Activated CD8-positive, alpha-beta memory T cell treated with anti-CD3 and anti-CD28 coated beads for 24 hours (primary cell): ENCODE results near the gene NFAT5.
"Not testable (repeated sequence)": the region's sequence is repeated elsewhere in the genome, so short reads cannot be mapped to it uniquely, and the experiment has no call there.

ENCODE experiments used
- DNase-seq: peaks from one replicate; pipeline ENCODE4 v3.0.0-alpha.2; 2020

Gene NFAT5

DNA sequence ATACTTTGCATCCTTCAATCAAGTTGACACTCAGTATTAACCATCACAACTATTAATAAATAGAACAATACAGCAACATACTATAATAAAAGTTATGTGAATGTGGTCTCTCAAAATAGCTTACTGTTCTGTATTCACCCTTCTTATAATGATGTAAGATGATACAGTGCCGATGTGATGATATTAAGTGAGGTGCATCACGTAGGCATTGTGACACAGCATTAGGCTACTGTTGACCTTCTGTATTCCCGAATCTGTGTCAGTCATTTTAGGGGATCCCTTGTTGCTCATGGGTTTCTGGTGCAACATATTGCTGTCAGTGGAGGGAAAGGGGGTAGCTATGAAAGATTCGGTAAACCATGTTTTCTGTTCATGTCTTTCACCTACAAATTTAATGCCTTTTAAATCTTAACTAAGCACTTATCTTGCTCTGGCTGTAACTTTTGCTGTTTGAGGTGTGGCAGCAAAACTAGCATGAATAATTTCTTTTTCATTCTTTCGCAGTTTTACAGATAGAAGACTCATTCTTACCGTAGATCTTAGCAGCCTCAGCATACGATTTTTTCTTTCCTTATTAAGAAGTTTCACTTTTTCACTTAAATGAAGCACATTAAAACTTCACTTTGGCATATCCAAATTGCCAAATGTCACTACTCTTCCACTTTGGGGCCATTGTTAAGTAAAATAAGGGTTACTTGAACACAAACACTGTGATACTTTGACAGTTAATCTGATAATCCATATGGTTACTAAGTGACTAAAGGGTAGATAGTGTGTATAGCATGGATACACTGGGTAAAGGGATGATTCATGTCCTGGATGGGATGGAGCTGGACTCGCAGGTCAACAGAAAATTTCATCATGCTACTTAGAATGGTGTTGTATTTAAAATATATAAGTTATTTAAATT is 29.6 kb downstream of the NFAT5 start:
- no peak for DNase-seq

DNA sequence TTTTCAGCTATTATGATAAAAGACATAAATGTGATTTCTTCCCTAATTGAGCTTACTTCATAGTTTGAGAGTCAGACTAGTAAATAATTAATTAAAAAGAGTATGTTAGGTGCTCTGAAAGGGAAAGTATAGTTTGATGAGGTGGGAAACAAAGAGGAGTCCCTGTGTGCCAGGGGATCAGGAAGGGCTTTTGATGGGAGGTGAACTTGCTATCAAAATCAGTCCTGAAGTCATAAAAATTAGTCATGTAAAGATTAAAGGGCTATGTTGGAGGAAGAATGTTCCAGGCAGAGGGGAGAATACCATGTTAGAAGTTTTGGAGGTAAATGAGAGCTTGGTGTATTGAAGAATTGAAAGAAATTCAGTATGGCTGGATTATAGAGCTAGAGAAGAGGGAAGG is 31.0 kb downstream of the NFAT5 start:
- DNase-seq: no peak

DNA sequence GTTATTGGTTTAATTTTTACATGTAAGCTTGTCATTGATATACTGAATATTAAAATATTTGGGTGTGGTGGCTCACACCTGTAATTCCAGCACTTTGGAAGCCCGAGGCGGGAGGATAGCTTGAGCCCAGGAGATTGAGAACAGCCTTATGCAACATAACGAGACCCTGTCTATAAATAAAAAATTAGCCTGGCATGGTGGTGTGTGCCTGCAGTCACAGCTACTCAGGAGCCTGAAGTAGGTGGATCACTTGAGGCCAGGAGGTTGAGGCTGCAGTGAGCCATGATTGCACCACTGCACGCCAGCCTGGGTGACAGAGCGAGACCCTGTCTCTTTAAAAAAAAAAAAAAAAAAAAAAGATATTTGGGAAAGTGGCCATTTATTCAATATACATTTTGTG is 32.3 kb downstream of the NFAT5 start:
- no peak for DNase-seq

DNA sequence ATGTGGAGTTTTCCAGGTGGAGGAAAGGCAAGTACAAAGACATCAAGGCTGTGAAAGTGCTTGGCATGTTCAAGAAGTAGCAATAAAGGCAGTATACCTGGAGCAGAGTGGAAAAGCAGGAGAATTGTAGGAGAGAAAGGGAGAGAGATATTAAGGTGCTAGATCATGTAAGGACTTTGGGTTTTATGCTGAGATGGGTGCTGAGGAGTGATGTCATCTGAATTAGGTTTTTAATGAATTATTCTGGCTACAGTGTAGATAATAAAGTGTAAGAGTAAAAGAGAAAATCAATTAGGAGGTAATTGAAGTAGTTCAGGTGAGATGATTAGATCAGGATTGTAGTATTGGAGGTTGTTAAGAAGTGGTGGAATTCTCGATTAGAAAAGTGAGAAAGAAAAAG is 34.0 kb downstream of the NFAT5 start:
- DNase-seq: no peak

DNA sequence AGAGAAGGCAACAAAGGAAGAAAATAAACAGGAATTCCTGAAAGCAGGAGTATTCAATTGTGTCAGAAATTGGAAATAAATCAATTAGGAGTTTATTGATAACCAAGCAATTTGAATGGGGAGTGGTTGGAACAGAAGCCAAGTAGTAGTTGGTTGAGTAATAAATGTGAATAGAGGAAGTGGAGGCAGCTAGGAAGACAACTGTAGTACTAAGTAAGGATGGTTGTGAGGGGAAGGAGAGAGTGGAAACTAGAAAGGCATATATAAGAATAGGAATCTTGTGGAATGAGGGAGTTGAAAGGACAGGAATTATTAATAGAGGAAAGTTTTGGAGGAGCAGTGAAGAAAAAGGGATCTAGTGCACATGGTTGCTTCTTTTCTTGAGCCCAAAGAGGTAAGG is 34.4 kb downstream of the NFAT5 start:
- DNase-seq: no peak

DNA sequence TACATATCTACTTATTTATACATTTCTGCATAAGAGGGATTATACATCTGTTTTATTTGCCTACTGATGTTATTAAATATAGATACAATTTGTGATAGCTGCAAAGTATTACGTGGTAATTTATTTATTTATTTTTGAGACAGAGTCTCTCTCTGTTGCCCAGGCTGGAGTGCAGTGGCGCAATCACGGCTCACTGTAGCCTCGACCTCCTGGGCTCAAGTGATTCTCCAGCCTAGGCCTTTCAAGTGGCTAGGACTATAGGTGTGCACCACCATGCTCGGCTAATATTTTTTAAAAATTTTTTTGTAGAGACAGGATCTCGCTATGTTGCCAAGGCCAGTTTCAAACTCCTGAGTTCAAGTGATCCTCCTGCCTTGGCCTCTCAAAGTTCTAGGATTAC is 35.5 kb downstream of the NFAT5 start:
- DNase-seq: no peak

DNA sequence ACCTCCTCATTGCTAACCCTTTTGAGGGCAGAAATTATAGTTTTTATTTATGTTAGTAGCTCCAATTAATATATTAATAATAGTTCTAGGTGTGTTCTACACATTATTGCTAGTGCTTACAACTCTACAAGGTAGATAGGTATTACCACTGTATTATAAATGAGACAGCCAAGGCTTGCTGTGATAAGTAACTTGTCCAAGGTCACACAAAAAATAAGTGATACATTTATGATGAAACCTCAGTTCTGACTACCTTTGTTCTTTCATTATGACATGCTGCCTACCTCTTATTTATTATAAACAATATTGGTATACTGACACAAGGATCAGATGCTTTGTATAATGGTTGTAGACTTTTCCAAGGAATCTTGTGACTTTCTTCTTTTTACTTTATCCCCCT is 41.2 kb downstream of the NFAT5 start:
- no peak for DNase-seq

DNA sequence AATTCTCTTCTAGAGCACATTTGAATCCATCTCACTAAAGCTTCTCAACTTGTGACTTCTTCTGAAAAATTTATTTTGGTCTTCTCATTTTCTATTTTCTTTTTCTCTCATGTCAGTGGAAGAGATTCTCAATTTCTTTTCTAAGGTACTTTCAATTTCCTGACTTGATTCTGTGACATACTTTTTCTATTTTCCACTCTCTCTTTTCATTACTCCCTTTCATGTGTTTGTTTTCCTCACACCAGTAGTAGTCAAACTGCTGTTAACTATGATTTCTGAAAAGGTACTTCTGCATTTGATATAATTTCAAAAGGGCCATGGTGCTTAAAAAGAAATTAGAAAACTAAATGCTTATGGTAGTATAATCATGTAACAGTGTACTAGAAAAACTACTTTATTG is 41.9 kb downstream of the NFAT5 start:
- no peak for DNase-seq

DNA sequence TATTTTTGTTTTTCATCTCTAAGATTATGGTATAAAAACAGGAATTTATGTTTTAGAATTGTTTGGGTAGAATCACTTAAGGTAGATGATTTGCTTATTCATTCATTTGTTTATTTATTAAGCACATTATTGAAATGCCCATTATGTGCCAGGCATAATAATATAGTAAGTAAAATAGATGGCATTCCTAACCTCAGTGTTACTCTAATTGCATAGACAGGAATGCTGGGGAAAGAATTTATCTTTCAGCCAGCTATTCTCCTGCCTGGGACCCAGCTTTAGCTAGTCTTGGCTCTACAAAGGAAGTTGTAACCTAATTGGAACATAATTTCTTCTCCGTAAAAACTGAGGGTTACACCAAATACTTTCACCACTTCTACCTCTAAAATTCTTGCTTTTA is 44.6 kb downstream of the NFAT5 start:
- DNase-seq: no peak

DNA sequence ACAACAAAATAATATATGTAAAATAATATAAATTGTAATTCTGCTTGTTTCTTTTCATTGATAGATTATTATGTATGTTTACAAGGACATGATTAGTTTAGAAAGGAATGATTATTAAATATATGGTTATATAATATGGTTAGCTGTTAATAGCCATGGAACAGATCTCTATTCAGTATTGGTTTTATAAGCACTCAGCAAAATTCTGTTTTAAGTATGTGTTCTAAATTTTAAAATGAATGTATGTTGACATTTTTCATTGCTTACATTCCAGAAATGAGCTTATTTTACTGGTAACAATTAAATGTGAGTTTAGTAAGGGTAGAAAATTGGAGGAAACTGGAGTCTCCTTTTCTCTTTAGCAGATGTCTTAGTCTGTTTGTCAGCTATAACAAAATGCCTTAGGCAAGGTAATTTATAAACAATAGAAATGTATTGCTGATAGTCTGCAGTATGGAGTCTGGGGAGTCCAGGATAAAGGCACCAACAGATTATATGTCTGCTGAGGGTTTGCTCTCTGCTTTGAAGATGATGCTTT is 45.4 kb downstream of the NFAT5 start:
- no peak for DNase-seq

DNA sequence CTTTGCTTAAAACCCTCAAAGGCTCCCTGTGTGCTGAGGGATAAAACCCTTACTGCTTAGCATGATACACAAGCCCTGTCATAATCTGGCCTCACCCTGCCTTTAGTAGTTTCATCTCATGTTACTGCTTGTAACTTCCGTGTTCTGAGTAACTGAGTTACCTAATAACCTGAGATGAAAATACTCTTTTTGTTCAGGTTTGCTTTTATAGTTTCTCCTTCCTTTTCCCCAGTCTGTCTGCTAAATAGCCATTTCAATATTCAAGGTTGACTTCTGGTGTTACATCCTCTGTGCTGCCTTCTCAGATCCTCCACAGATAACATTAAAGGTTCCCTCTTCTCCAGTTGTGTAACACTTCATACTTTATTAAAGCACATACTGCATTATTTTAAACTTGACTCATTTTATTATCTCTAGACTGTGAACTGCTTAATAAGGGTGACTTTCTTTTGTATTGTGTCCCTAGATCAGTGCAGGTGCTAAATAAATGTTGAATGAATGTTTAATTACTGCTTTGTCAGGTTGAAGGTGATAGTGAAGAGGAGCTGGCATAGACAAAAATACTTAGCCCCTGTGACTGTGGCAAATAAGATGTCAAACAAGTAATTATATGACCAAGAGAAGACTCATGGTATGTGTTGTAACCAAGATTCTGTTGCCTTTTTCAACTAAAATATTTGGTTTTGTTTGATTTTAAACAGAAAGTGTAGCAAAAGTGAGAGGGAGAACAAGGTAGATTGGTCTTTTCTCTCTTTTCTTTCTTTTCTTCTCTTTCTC is 47.8 kb downstream of the NFAT5 start:
- no peak for DNase-seq

DNA sequence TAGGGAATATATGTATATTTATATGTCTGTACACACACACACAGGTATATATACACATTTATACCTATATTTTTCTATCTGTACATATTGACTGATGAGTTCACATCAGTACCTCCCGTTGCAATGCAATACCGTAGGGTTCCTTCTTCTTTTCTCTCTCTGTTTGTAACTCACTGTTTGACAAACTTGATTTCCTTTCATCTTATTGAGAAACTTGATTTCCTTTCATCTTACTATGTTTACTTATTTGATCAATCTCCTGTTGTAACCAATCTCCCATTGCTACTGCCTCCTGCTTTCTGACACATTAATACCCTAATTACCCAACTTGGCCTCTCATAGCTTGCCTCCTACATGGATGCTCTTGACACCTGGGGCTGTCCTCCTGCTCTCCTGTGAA is 49.8 kb downstream of the NFAT5 start:
- no peak for DNase-seq

DNA sequence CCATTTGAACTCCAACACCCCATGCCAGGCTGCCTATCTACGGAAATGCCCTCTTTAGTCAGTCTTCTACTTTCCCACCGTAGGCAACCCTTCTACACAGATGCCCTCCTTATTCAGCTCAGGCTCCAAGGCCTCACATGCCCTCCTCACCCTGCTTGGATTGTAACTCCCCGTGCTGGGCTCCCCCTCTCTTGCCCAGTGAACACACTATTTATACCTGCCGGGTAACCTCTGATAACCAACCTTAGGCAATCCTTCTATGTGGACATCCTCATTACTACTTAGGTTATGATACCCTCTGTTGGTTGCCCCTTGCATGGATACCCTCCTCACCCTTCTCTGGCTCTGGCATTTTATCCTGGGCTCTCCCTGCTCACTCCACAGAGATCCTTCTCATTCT is 50.3 kb downstream of the NFAT5 start:
- no peak for DNase-seq

DNA sequence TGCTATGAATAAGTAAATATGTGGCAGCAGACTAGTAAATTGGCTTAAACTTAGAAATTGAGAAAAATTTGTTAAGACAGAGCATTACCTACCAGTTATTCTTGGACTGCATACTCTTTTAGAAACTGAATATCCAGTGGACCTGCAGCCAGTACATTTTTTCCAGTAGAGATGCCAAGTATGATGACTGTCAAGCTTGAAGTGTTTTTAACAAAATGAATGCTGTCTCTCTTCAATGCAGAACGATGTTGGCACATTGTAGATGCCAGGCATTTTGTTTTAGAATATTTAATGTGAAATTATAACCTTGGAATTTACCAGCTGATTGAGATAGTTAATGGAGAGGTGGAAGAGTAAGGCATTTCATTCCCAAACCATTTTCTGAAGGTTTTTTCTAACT is 52.5 kb downstream of the NFAT5 start:
- DNase-seq: no peak

DNA sequence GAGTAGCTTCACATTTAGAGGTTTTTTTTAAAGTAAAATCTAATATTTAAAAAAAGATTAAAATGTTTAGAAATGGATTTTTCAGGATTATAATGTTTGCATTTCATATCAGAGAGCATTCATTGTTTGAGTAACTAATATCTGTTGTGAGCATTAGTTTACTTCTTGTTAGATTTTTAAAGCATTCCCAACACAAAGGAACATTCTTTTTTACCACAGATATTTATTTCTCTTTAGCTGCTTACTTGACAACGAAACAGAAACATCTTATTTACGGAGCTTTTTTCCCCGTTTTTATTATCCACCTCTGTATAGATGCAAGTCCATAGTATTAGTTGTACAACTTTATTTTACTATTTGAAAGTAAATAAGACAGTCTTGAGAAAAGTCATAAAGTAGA is 53.0 kb downstream of the NFAT5 start:
- no peak for DNase-seq

DNA sequence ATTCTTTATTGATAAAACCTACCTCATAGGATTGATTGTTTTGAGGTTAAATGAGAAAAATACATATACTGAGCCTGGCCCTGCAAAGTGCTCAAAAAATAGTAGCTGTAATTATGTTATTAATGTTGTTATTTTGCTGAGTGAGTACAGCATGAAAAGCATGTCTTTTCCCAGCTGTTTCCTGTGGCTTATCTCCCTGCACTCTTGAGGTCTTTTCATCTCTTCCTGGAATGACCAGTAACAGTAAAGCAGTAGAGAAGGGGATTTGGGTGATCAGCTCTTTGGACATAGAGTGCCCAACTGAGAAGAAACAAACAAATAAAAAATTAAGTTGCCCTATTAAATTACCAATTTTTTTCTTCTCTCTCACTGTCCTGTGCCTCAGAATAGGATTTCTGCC is 53.7 kb downstream of the NFAT5 start:
- DNase-seq: no peak

DNA sequence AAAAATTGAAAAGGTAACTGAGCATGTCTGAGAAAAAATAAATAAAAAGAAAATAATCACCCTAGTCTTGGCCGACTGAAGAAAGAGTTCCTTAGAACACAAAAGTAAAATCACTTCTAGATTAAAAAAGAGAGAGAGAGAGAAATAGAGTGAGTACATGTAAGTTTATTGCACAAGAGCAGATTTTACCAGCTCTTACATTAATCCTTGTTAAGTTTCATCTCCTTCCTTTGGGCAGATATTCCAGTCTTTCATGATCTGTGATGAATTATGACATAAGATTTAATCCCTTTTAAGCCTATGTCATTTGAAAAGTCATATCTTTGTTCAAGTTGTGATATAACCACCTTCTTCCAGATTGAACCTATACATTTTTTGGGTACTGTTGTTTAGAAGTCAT is 54.8 kb downstream of the NFAT5 start:
- DNase-seq: no peak

DNA sequence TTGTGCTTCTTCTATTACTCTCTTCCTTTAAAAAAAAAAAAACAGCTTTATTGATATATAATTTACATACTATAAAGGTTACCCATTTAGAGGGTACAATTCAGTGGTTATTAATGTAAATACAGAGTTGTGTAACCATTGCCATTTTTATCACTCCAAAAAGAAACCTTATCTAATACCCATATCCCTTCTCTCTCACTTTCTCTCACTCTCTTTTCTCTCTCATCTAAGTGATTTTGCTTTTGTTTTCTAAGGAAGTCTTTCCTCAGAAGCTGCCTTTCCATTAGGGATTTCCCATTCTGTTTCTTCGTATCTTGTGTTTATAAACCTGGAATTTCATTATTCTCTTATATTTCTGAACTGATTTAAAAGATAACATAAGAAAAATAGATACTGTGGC is 55.5 kb downstream of the NFAT5 start:
- no peak for DNase-seq

DNA sequence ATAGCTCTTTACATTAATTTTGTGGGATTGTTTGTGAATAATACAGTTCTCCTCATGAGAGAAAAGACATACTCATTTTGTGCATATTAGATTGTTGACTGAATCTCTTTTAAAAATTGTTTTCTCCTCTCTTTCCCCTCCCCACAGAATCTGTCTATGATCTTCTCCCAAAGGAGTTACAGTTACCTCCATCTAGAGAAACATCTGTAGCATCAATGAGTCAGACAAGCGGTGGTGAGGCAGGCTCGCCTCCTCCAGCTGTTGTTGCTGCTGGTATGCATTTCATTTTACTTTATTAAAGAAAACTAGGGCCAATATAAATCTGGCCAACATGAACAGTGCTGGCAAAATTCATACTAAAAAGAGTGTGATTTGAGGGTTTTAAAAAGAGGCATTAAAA is 60.5 kb downstream of the NFAT5 start:
- no peak for DNase-seq

DNA sequence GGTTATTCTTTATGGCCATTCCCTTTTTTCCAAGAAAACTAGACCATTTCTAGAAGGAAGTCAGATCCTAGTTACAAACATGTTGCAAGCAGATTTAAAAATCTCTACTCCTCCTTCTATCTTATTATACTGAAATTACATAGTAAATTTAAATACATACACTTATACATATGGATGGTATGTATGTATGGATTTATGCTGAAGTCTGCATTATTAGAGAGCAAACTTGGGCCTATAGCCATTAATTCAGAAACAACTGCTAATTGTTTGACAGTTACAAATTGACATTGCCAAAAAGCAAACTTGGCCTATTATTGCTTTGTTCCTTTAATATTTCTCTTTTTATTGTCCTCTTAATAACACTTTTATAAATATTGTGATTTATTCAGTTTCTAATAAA is 67.1 kb downstream of the NFAT5 start:
- no peak for DNase-seq

DNA sequence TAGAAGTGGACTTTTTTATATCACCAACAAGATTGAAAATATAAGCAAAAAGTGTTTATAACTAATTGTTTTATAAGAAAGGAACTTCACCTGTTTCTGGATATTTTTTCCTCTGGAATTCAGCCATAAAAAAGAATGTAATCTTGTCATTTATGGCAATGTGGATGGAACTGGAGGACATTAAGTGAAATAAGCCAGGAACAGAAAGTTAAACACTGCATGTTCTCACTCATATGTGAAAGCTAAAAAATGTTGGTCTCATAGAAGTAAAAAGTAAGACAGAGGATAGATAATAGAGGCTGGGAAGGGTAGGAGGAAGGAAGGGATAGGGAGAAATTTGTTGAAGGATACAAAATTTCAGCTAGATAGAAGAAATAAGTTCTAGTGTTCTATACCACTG is 67.6 kb downstream of the NFAT5 start:
- DNase-seq: no peak

DNA sequence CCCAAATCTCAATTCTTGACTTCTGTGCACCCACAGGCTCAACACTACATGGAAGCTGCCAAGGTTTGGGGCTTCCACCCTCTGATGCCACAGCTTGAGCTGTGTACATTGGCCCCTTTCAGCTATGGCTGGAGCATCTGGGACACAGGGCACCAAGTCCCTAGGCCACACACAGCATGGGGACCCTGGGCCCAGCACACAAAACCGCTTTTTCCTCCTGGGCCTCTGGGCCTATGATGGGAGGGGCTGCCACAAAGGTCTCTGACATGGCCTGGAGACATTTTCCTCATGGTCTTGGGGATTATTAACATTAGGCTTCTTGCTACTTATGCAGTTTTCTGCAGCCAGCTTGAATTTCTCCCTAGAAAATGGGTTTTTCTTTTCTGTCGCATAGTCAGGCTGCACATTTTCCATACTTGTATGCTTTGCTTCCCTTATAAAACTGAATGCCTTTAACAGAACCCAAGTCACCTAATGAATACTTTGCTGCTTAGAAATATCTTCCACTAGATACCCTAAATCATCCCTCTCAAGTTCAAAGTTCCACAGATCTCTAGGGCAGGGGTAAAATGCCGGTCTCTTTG is 70.9 kb downstream of the NFAT5 start:
- DNase-seq: not testable (repeated sequence)

DNA sequence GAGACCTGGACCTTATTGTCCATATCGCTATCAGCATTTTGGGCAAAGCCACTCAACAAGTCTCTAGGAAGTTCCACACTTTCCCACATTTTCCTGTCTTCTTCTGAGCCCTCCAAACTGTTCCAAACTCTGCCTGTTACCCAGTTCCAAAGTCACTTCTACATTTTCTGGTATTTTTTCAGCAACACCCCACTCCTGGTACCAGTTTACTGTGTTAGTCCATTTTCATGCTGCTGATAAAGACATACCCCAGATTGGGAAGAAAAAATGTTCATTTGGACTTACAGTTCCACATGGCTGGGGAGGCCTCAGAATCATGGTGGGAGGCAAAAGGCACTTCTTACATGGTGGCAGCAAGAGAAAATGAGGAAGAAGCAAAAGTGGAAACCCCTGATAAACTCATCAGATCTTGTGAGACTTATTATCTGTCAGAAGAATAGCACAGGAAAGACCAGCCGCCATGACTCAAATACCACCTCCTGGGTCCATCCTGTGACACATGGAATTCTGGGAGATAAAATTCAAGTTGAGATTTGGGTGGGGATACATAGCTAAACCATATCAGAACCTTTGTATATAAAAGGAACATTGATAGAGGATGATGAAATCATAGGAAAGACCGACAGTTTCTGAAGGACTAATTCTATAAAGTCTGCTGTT is 71.6 kb downstream of the NFAT5 start:
- DNase-seq: not testable (repeated sequence)
